Body of pancreas (tissue), 4 donors: ENCODE data around the gene HTT.

ENCODE experiments used
- POLR2A ChIP-seq, 3 donors: fragments of 450-650 bp; IDR thresholded peaks; one replicate each; pipeline ENCODE4 v1.6.1; 2016; ENCODE audit warnings: antibody characterized with exemption in 3 of 3, mild to moderate bottlenecking in 2 of 3
- TF ChIP-seq, protein P1 (sequence below), 7 experiments: fragments of 450-650 bp in 4 of 7; fragments of 200-600 bp in 3 of 7; sonication (generic) in 3 of 7; IDR thresholded peaks; one replicate each; pipeline ENCODE4 v1.5.1; 2016 to 2019; ENCODE audit warnings: antibody characterized with exemption in 7 of 7

DNA sequence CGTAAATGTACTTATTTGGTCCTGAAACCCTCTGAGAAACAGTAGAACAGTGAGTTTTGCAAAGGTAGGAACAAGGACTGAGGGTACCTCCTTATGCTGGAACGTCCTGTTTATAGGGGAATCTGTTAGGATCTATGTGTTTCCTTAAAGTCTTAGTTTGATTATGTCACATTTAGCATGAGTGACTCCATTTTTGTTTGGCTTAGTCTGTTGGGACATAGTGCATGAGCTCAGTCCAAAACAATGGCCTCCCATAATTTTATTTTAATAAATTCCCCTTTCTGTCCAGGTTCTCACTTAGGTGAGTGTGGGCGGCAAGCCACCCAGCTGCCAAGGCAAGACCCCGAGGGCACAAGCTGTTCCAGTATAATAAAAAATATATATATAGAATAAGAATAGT is 27.9 kb upstream of the HTT start:
- TF ChIP-seq, protein P1, sequence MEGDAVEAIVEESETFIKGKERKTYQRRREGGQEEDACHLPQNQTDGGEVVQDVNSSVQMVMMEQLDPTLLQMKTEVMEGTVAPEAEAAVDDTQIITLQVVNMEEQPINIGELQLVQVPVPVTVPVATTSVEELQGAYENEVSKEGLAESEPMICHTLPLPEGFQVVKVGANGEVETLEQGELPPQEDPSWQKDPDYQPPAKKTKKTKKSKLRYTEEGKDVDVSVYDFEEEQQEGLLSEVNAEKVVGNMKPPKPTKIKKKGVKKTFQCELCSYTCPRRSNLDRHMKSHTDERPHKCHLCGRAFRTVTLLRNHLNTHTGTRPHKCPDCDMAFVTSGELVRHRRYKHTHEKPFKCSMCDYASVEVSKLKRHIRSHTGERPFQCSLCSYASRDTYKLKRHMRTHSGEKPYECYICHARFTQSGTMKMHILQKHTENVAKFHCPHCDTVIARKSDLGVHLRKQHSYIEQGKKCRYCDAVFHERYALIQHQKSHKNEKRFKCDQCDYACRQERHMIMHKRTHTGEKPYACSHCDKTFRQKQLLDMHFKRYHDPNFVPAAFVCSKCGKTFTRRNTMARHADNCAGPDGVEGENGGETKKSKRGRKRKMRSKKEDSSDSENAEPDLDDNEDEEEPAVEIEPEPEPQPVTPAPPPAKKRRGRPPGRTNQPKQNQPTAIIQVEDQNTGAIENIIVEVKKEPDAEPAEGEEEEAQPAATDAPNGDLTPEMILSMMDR (IDR thresholded peaks at IDR 0.05): no peak
- TF ChIP-seq POLR2A (IDR thresholded peaks at IDR 0.05): no peak
